ENCODE results near the gene CRHR2. TPM values are rescaled to one million over a fixed set of nuclear protein-coding genes. Genes with fewer than 3 reads are reported as not detected.

Gene CRHR2
- polyA plus RNA-seq, 1 donor from 2014 or later: 0.15 TPM

GRCh38 chr7:30722671-30723070 lies 40.4 kb upstream of the CRHR2 start:
- Histone ChIP-seq H3K9ac (ENCODE audit: low read length) (no peak overlapping the region), H3K4me3 (ENCODE audit: low read length) (no peak overlapping the region), H3K36me3 (ENCODE audit: insufficient read depth, low read length) (no peaks in the 10 kb centered on the region), H4K20me1 (ENCODE audit: insufficient read depth) (no peaks in the 10 kb centered on the region), H3K9me2 (ENCODE audit: insufficient read depth, low read length) (no peaks in the 10 kb centered on the region), H3K4me2 (ENCODE audit: low read length) (no peak overlapping the region), H2AFZ (ENCODE audit: low read depth, low read length) (no peak overlapping the region), H3K9me3 (ENCODE audit: low read length) (no peaks in the 10 kb centered on the region), H3K27ac (ENCODE audit: low read length) (no peak overlapping the region), H3K27me3 (ENCODE audit: insufficient read depth, low read depth, low read length) (no peaks in the 10 kb centered on the region), H3F3A (ENCODE audit: insufficient read depth, low read length, poor library complexity, severe bottlenecking) (no peaks in the 10 kb centered on the region), H3K79me2 (replicated peaks; ENCODE audit: insufficient read depth, low read length) (no peaks in the 10 kb centered on the region)
- TF ChIP-seq REST (IDR thresholded peaks at IDR 0.05; ENCODE audit: borderline replicate concordance): no peak
- TF ChIP-seq, protein P1, sequence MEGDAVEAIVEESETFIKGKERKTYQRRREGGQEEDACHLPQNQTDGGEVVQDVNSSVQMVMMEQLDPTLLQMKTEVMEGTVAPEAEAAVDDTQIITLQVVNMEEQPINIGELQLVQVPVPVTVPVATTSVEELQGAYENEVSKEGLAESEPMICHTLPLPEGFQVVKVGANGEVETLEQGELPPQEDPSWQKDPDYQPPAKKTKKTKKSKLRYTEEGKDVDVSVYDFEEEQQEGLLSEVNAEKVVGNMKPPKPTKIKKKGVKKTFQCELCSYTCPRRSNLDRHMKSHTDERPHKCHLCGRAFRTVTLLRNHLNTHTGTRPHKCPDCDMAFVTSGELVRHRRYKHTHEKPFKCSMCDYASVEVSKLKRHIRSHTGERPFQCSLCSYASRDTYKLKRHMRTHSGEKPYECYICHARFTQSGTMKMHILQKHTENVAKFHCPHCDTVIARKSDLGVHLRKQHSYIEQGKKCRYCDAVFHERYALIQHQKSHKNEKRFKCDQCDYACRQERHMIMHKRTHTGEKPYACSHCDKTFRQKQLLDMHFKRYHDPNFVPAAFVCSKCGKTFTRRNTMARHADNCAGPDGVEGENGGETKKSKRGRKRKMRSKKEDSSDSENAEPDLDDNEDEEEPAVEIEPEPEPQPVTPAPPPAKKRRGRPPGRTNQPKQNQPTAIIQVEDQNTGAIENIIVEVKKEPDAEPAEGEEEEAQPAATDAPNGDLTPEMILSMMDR (IDR thresholded peaks at IDR 0.05; ENCODE audit: poor library complexity, severe bottlenecking): no peak
- TF ChIP-seq EZH2 (IDR thresholded peaks at IDR 0.05; ENCODE audit: borderline replicate concordance, insufficient read depth, low read length, poor library complexity, severe bottlenecking): no peak
- TF ChIP-seq EP300 (conservative IDR thresholded peaks at IDR 0.05; ENCODE audit: poor library complexity, severe bottlenecking): no peak
- TF ChIP-seq SMC3 (conservative IDR thresholded peaks at IDR 0.05; ENCODE audit: poor library complexity): no peak
- no peak for TF ChIP-seq RAD21 (conservative IDR thresholded peaks at IDR 0.05)
- no peak for TF ChIP-seq MXI1 (conservative IDR thresholded peaks at IDR 0.05; ENCODE audit: poor library complexity, severe bottlenecking)
- no peak for TF ChIP-seq POLR2AphosphoS5 (IDR thresholded peaks at IDR 0.05)

GRCh38 chr7:30722187-30722586 lies 39.9 kb upstream of the CRHR2 start:
- no peaks in the 10 kb centered on the region for H3K9me3 ChIP-seq (ENCODE audit: low read length)
- no peak overlapping the region for H3K9ac ChIP-seq (ENCODE audit: low read length)
- H3K4me2 ChIP-seq (ENCODE audit: low read length): no peak overlapping the region
- no peak for TF ChIP-seq MXI1 (conservative IDR thresholded peaks at IDR 0.05; ENCODE audit: poor library complexity, severe bottlenecking)
- no peak for TF ChIP-seq TAF1 (IDR thresholded peaks at IDR 0.05; ENCODE audit: low read depth)
- no peak for TF ChIP-seq EP300 (conservative IDR thresholded peaks at IDR 0.05; ENCODE audit: poor library complexity, severe bottlenecking)
- TF ChIP-seq POLR2AphosphoS5 (IDR thresholded peaks at IDR 0.05): no peak
- TF ChIP-seq, protein P1 (IDR thresholded peaks at IDR 0.05; ENCODE audit: poor library complexity, severe bottlenecking): no peak
- TF ChIP-seq EZH2 (IDR thresholded peaks at IDR 0.05; ENCODE audit: borderline replicate concordance, insufficient read depth, low read length, poor library complexity, severe bottlenecking): no peak
- TF ChIP-seq REST (IDR thresholded peaks at IDR 0.05; ENCODE audit: borderline replicate concordance): no peak
- no peak for TF ChIP-seq SMC3 (conservative IDR thresholded peaks at IDR 0.05; ENCODE audit: poor library complexity)
- TF ChIP-seq RAD21 (conservative IDR thresholded peaks at IDR 0.05): no peak
- no peak overlapping the region for H3K27ac ChIP-seq (ENCODE audit: low read length)
- no peaks in the 10 kb centered on the region for H3K36me3 ChIP-seq (ENCODE audit: insufficient read depth, low read length)
- H3F3A ChIP-seq (ENCODE audit: insufficient read depth, low read length, poor library complexity, severe bottlenecking): no peaks in the 10 kb centered on the region
- H3K27me3 ChIP-seq (ENCODE audit: insufficient read depth, low read depth, low read length): no peaks in the 10 kb centered on the region
- no peak overlapping the region for H3K4me3 ChIP-seq (ENCODE audit: low read length)
- no peaks in the 10 kb centered on the region for H3K79me2 ChIP-seq (replicated peaks; ENCODE audit: insufficient read depth, low read length)
- H4K20me1 ChIP-seq (ENCODE audit: insufficient read depth): no peaks in the 10 kb centered on the region
- no peaks in the 10 kb centered on the region for H3K9me2 ChIP-seq (ENCODE audit: insufficient read depth, low read length)
- H2AFZ ChIP-seq (ENCODE audit: low read depth, low read length): no peak overlapping the region

All from neural cell (in vitro differentiated cells).